Ascending aorta (tissue), 2 donors: ENCODE measurements around the gene GCLC. TPM values are rescaled to one million over a fixed set of nuclear protein-coding genes. Genes with fewer than 3 reads are reported as not detected.
"Not testable (repeated sequence)": the region's sequence is repeated elsewhere in the genome, so short reads cannot be mapped to it uniquely, and the experiment has no call there.

Source experiments
- DNase-seq, 2 donors: peaks; one replicate each; pipeline ENCODE4 v3.0.0-alpha.2; 2019; ENCODE audit warnings: low spot score in 2 of 2
- H3K27ac ChIP-seq, 2 donors: fragments of 200-600 bp; sonication (generic); one replicate each; pipeline ENCODE4 v1.5.1; 2016 to 2017; ENCODE audit warnings: mild to moderate bottlenecking in 1 of 2
- H3K27me3 ChIP-seq: fragments of 200-600 bp; sonication (generic); one replicate; pipeline ENCODE4 v1.5.1; 2017
- H3K36me3 ChIP-seq, 2 donors: fragments of 200-600 bp; sonication (generic); one replicate each; pipeline ENCODE4 v1.5.1; 2016
- H3K4me1 ChIP-seq, 2 donors: fragments of 200-600 bp; sonication (generic); one replicate each; pipeline ENCODE4 v1.5.1; 2016 to 2017; ENCODE audit warnings: mild to moderate bottlenecking in 1 of 2
- H3K4me3 ChIP-seq, 2 donors: fragments of 200-600 bp; sonication (generic); one replicate each; pipeline ENCODE4 v1.5.1; 2016 to 2017; ENCODE audit warnings: mild to moderate bottlenecking in 1 of 2
- H3K9me3 ChIP-seq, 2 donors: fragments of 200-600 bp; sonication (generic); one replicate each; pipeline ENCODE4 v1.5.1; 2016
- CTCF ChIP-seq, 3 experiments: fragments of 200-600 bp in 2 of 3; fragments of 450-650 bp in 1 of 3; sonication (generic) in 2 of 3; IDR thresholded peaks; one replicate each; pipeline ENCODE4 v1.5.1; 2016 to 2019; ENCODE audit warnings: antibody characterized with exemption in 3 of 3, mild to moderate bottlenecking in 1 of 3, moderate library complexity in 1 of 3
- intact Hi-C: fragments of 100-400 bp; cut with DNase I; formaldehyde crosslinking; loops from one replicate; pipeline ENCODE4 v1.15.1; 2023
- total RNA-seq: library from RNA; depleted of rRNA; stranded (reverse); fragments of >200 nt; gene quantifications from one replicate; pipeline ENCODE4 v1.1.0, GENCODE V29; 2016

The GCLC gene
- total RNA-seq, 1 donor from 2014 or later: 54.9 TPM

- no peaks in the 10 kb centered on the region for H3K9me3 ChIP-seq
- no peaks in the 10 kb centered on the region for H3K27me3 ChIP-seq
- no peak overlapping the region for H3K4me3 ChIP-seq
- no peak overlapping the region for H3K27ac ChIP-seq
- H3K36me3 ChIP-seq: no peaks in the 10 kb centered on the region
- H3K4me1 ChIP-seq: peaks cover 0 to 3% of the 10 kb centered on the region in 2 donors
- DNase-seq: no peak
- TF ChIP-seq CTCF (IDR thresholded peaks at IDR 0.05): no peak
- intact Hi-C loops: no loop called here
These were observed 57.8 kb downstream of the GCLC start for GRCh38 chr6:53487080-53487479.

DNA sequence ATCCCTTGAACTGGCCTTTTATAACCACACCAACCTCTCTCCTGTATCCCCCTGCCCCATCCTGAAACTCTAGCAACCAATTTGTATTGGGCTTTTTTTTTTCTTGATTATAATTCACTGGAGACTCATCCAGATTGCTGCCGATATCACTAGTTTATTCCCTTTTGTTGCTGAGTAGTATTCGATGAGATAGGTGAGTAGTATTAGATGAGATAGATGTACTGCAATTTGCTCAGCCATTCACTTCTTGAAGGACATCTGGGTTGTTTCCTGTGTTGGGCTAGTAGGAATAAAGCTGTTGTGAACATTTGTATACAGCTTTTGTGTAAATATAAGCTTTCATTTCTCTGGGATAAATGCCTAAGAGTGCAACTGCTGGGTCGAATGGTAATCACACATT is 58.2 kb downstream of the GCLC start:
- no peak for DNase-seq
- H3K27me3 ChIP-seq: no peaks in the 10 kb centered on the region
- no peak overlapping the region for H3K27ac ChIP-seq
- intact Hi-C loops: no loop called here
- TF ChIP-seq CTCF (IDR thresholded peaks at IDR 0.05): no peak
- H3K36me3 ChIP-seq: no peaks in the 10 kb centered on the region
- peaks cover 0 to 3% of the 10 kb centered on the region in 2 donors for H3K4me1 ChIP-seq
- H3K9me3 ChIP-seq: no peaks in the 10 kb centered on the region
- H3K4me3 ChIP-seq: no peak overlapping the region

DNA sequence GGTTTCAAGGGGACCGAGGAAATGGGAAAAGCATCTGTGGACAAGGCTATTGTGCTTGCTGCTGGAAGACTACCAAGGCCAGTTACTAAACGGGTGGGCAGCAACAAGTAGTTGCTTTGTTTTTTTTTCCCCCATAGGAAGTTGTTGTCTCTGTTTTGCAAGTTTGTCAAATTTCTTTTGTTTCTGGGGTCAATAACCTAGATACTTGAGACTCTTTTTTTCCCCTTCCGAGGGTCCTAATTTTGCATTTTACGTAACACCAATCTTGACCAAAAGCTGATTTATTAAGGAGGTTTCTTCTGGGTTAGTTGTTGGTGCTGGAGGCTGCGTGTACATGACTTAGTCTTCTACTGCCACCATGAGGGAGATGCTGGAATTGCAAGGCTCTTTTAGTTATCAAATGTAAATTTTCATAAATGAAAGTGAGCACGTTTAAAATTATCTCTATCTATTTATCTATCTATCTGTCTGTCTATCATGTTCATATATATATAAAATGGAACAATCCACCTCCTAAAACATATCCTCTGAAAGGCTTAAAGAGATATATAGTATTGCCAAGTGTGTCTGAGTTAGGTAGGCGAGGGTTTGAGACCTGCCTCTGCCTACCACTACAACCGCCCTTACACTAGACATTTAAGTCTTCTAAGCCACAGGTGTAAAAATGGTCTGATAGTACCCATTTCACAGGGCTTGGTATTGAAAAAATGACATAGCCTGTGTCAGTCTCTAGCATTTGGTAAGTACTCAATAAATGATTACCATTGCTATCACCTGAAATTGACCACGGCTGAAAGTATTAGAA is 60.2 kb downstream of the GCLC start:
- peak in 1 of 2 donors; percentile 86 for DNase-seq
- no peaks in the 10 kb centered on the region for H3K27me3 ChIP-seq
- H3K4me1 ChIP-seq: peaks cover 0 to 3% of the 10 kb centered on the region in 2 donors
- peak; percentile 79 to 98 (median 90) for TF ChIP-seq CTCF (IDR thresholded peaks at IDR 0.05)
- H3K4me3 ChIP-seq: no peak overlapping the region
- H3K9me3 ChIP-seq: no peaks in the 10 kb centered on the region
- intact Hi-C loops: loop anchor here (1.0 kb wide), 1 partner anchor 312 kb away; no protein-coding TSS in a partner anchor
- no peak overlapping the region for H3K27ac ChIP-seq
- no peaks in the 10 kb centered on the region for H3K36me3 ChIP-seq

- Histone ChIP-seq H3K36me3 (no peaks in the 10 kb centered on the region), H3K4me3 (no peak overlapping the region), H3K27ac (no peak overlapping the region), H3K27me3 (no peaks in the 10 kb centered on the region), H3K9me3 (no peaks in the 10 kb centered on the region), H3K4me1 (peaks cover 0 to 3% of the 10 kb centered on the region in 2 donors)
- no peak for DNase-seq
- intact Hi-C loops: loop anchor here (1.0 kb wide), 1 partner anchor 311 kb away; no protein-coding TSS in a partner anchor
- no peak for TF ChIP-seq CTCF (IDR thresholded peaks at IDR 0.05)
These were observed 61.2 kb downstream of the GCLC start for GRCh38 chr6:53483423-53484353.

DNA sequence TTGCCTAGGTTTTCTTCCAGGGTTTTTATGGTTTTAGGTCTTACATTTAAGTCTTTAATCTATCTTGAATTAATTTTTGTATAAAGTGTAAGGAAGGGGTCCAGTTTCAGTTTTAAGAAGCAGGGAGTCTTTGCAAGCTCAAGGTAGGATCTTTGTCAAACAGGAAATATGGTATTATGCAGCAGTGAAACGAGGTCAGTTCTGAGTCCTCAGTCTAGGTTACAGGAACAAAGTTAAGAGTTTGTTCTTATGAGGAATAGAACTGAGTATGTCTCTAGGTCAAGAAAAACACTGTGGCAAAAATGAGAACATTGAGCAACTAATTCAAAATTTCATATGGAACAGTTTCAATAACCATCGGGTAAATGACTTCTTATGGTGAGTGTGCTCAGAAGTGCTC is 63.6 kb downstream of the GCLC start:
- Histone ChIP-seq H3K36me3 (no peaks in the 10 kb centered on the region), H3K9me3 (no peaks in the 10 kb centered on the region), H3K4me3 (no peak overlapping the region), H3K27me3 (no peaks in the 10 kb centered on the region), H3K27ac (no peak overlapping the region), H3K4me1 (peaks cover 0 to 3% of the 10 kb centered on the region in 2 donors)
- intact Hi-C loops: no loop called here
- TF ChIP-seq CTCF (IDR thresholded peaks at IDR 0.05): no peak
- DNase-seq: no peak

DNA sequence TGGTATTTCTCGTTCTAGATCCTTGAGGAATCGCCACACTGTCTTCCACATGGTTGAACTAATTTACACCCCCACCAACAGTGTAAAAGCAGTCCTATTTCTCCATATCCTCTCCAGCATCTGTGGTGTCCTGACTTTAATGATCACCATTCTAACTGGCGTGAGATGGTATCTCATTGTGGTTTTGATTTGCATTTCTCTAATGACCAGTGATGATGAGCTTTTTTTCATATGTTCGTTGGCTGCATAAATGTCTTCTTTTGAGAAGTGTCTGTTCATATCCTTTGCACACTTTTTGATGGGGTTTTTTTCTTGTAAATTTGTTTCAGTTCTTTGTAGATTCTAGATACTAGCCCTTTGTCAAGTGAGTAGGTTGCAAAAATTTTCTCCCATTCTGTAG is 64.1 kb downstream of the GCLC start:
- intact Hi-C loops, H3K27ac ChIP-seq, H3K4me3 ChIP-seq, H3K27me3 ChIP-seq, H3K9me3 ChIP-seq, H3K4me1 ChIP-seq, DNase-seq, H3K36me3 ChIP-seq: not testable (repeated sequence)
